Activated CD4-positive, alpha-beta T cell treated with anti-CD3 and anti-CD28 coated beads for 36 hours (primary cell): ENCODE results near the gene CENPV. TPM values are rescaled to one million over a fixed set of nuclear protein-coding genes. Genes with fewer than 3 reads are reported as not detected.
"Not testable (repeated sequence)": the region's sequence is repeated elsewhere in the genome, so short reads cannot be mapped to it uniquely, and the experiment has no call there.

Experiments used
- ATAC-seq: fragments of 200-7000 bp; cut with Tn5 transposase; one replicate; pipeline ENCODE4 v1.10.0; 2021; ENCODE audit warnings: mild to moderate bottlenecking, moderate library complexity
- CTCF ChIA-PET: fragments of 350-600 bp; sonication (Branson Sonifier 250); formaldehyde crosslinking; loops from one replicate; lab custom pipeline; 2021; ENCODE audit warnings: antibody characterized with exemption; lab: Charles Lee
- POLR2A ChIA-PET: fragments of 350-600 bp; sonication (Branson Sonifier 250); formaldehyde crosslinking; loops from one replicate; lab custom pipeline; 2021; ENCODE audit warnings: antibody characterized with exemption, inconsistent platforms; lab: Charles Lee
- DNase-seq: peaks from one replicate; pipeline ENCODE4 v3.0.0-alpha.2; 2020
- H3K27ac Mint-ChIP-seq: one replicate; pipeline ENCODE4 v1.8.0; 2021; ENCODE audit warnings: mixed read lengths
- H3K27me3 Mint-ChIP-seq: one replicate; pipeline ENCODE4 v1.8.0; 2021; ENCODE audit warnings: mixed read lengths
- H3K36me3 Mint-ChIP-seq: one replicate; pipeline ENCODE4 v1.8.0; 2021; ENCODE audit warnings: low read depth, mixed read lengths
- H3K4me1 Mint-ChIP-seq: one replicate; pipeline ENCODE4 v1.8.0; 2021; ENCODE audit warnings: mixed read lengths
- H3K4me3 Mint-ChIP-seq: one replicate; pipeline ENCODE4 v1.8.0; 2021; ENCODE audit warnings: mild to moderate bottlenecking, moderate library complexity, mixed read lengths
- H3K9me3 Mint-ChIP-seq: one replicate; pipeline ENCODE4 v1.8.0; 2021; ENCODE audit warnings: low read depth, mixed read lengths
- intact Hi-C, 2 experiments: fragments of 100-400 bp; cut with DNase I in 1 of 2; cut with micrococcal nuclease in 1 of 2; formaldehyde crosslinking; loops; one replicate each; pipeline versions ENCODE4 v1.14.2 to v1.15.1; 2022 to 2024; cut with DNase I, micrococcal nuclease
- total RNA-seq, 2 experiments: library from RNA; stranded (reverse); gene quantifications; one replicate each; pipeline ENCODE4 v1.2.3, GENCODE V29; 2021

CENPV gene
- total RNA-seq, 2 experiments from 2014 or later: 100 to 132 TPM

DNA sequence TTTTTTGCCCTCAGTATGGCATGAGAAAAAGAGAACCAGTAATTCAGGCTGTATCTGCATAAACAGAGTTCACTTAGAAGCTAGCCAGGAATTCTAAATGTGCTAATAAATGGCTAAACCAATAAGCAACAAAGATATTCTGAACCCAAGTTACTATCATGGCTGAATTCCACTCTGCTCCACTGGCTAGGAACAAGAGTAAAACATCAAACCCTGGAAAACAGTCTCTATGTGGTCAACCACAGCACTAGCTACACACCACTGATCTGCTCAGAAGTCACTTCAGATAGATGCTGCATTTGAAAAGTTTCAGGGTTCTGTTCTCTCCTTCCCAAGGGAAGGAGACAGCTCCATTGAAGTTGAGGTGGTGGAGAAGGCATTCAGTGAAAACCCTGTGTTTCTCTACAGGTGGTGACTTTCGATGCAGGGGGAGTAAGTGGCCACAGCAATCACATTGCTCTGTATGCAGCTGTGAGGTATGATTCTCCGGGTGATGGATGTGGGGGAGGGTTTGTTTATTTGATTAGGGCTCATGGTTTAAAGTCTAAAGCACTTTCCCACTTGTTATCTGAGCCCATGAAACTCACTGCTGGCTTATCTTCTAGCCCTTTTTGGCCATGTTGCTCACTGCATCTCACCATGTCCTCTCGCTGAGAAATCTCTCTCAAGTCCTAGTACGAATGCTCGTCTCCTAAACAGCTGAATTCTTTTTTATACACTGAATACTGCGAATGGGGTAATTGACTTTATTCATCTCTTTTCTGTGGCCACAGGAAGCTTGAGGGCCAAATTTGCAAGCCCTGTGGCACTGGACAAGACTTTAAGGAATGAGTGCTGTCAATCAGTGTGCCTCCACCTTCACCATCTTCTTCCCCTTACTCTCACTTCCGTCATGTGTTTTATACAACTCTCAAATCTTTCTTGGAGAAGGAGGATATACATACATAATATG, 39.9 kb downstream of the CENPV start:
- intact Hi-C loops: no loop called here
- no peak overlapping the region for H3K4me3 Mint-ChIP-seq
- H3K27ac Mint-ChIP-seq: no peak overlapping the region
- H3K36me3 Mint-ChIP-seq: peaks cover 20% of the 10 kb centered on the region
- POLR2A ChIA-PET: no interaction called here
- H3K27me3 Mint-ChIP-seq: no peaks in the 10 kb centered on the region
- CTCF ChIA-PET: interaction anchor here (0.6 to 0.7 kb wide), 2 partner anchors 105 to 194 kb away, joined by 3 read pairs; no protein-coding TSS in a partner anchor
- no peaks in the 10 kb centered on the region for H3K9me3 Mint-ChIP-seq
- H3K4me1 Mint-ChIP-seq: peaks cover 5% of the 10 kb centered on the region
- ATAC-seq (no peak), DNase-seq (no peak)

- POLR2A ChIA-PET, CTCF ChIA-PET, H3K9me3 Mint-ChIP-seq, H3K27me3 Mint-ChIP-seq, intact Hi-C loops, H3K4me1 Mint-ChIP-seq, H3K27ac Mint-ChIP-seq, H3K4me3 Mint-ChIP-seq, DNase-seq, ATAC-seq: not testable (repeated sequence)
- peaks cover 18% of the 10 kb centered on the region for H3K36me3 Mint-ChIP-seq
Observed at GRCh38 chr17:16312061-16312460, 41.2 kb downstream of the CENPV start.

DNA sequence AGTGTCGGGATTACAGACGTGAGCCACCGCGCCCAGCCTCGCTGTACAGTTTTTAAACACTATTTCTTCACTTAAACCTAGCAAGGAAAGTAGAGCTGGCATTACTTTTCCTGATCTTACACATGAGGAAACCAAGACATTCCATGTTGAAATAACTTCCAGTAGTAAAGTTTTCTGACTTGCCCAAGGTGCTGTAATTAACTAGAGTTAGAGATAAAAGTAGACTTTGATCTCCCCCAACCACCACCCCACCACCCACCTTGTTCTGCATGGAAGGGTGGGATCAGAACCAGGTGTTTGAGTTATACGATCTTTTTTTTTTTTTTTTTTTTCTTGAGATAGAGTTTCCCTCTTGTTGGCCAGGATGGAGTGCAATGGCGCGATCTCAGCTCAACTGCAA, 47.1 kb downstream of the CENPV start:
- Mint-ChIP-seq H3K9me3 (no peaks in the 10 kb centered on the region), H3K27ac (no peak overlapping the region), H3K4me3 (no peak overlapping the region), H3K36me3 (peaks cover 7% of the 10 kb centered on the region), H3K4me1 (peaks cover 5% of the 10 kb centered on the region), H3K27me3 (no peaks in the 10 kb centered on the region)
- intact Hi-C loops: no loop called here
- no peak for ATAC-seq
- CTCF ChIA-PET: interaction anchor here (0.7 to 1.4 kb wide), 3 partner anchors 8 to 61 kb away, joined by 3 read pairs; no protein-coding TSS in a partner anchor
- POLR2A ChIA-PET: interaction anchor here (0.6 to 0.7 kb wide), 2 partner anchors 12 to 302 kb away, joined by 3 read pairs; no protein-coding TSS in a partner anchor
- no peak for DNase-seq

DNA sequence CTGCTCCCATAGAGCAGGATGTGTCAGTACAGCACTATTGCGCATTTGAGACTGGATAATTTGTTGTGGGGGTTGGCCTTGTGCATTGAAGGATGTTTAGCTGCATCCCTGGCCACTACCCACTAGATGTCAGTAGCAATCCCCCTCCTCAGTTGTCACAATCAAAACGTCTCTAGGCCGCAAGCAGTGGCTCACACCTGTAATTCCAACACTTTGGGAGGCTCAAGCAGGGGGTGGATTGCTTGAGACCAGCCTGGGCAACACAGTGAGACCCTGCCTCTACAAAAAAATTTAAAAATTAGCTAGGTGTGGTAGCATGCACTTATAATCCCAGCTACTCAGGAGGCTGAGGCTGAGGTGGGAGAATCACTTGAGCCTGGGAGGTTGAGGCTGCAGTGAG, 48.4 kb downstream of the CENPV start:
- Mint-ChIP-seq H3K36me3 (peaks cover 3% of the 10 kb centered on the region), H3K9me3 (no peaks in the 10 kb centered on the region), H3K27ac (no peak overlapping the region), H3K27me3 (no peaks in the 10 kb centered on the region), H3K4me3 (no peak overlapping the region), H3K4me1 (no peaks in the 10 kb centered on the region)
- intact Hi-C loops: no loop called here
- CTCF ChIA-PET: interaction anchor here (0.6 to 1.9 kb wide), 7 partner anchors 9 to 243 kb away, joined by 3 to 4 read pairs (median 3); no protein-coding TSS in a partner anchor
- ATAC-seq (peak; percentile 79), DNase-seq (peak; percentile 32)
- POLR2A ChIA-PET: no interaction called here

GRCh38 chr17:16302856-16303255, 50.4 kb downstream of the CENPV start:
- H3K4me1 Mint-ChIP-seq: peaks cover 6% of the 10 kb centered on the region
- DNase-seq (no peak), ATAC-seq (no peak)
- POLR2A ChIA-PET: no interaction called here
- no peaks in the 10 kb centered on the region for H3K9me3 Mint-ChIP-seq
- intact Hi-C loops: no loop called here
- H3K4me3 Mint-ChIP-seq: no peak overlapping the region
- no peak overlapping the region for H3K27ac Mint-ChIP-seq
- no peaks in the 10 kb centered on the region for H3K27me3 Mint-ChIP-seq
- CTCF ChIA-PET: interaction anchor here (0.7 to 1.0 kb wide), 3 partner anchors 9 to 1052 kb away, joined by 3 read pairs; no protein-coding TSS in a partner anchor
- no peaks in the 10 kb centered on the region for H3K36me3 Mint-ChIP-seq

GRCh38 chr17:16301963-16302855, 51.1 kb downstream of the CENPV start:
- no peak overlapping the region for H3K4me3 Mint-ChIP-seq
- H3K9me3 Mint-ChIP-seq: no peaks in the 10 kb centered on the region
- ATAC-seq (no peak), DNase-seq (no peak)
- ChIA-PET POLR2A (no interaction called here), CTCF (interaction anchor here (0.7 kb wide), 1 partner anchor 8 kb away, joined by 3 read pairs; no protein-coding TSS in a partner anchor)
- H3K27ac Mint-ChIP-seq: no peak overlapping the region
- peaks cover 12% of the 10 kb centered on the region for H3K4me1 Mint-ChIP-seq
- H3K36me3 Mint-ChIP-seq: no peaks in the 10 kb centered on the region
- intact Hi-C loops: no loop called here
- H3K27me3 Mint-ChIP-seq: no peaks in the 10 kb centered on the region

- no peak for DNase-seq
- Mint-ChIP-seq H3K27ac (no peak overlapping the region), H3K4me3 (no peak overlapping the region), H3K36me3 (peaks cover 2% of the 10 kb centered on the region), H3K27me3 (no peaks in the 10 kb centered on the region), H3K9me3 (no peaks in the 10 kb centered on the region), H3K4me1 (peaks cover 20% of the 10 kb centered on the region)
- intact Hi-C loops: no loop called here
- CTCF ChIA-PET: interaction anchor here (1.4 kb wide), 1 partner anchor 10 kb away, joined by 4 read pairs; no protein-coding TSS in a partner anchor
- POLR2A ChIA-PET: no interaction called here
- no peak for ATAC-seq
Observed at GRCh38 chr17:16300554-16300953, 52.7 kb downstream of the CENPV start.

- Mint-ChIP-seq H3K27ac (no peak overlapping the region), H3K4me1 (peaks cover 20% of the 10 kb centered on the region), H3K9me3 (no peaks in the 10 kb centered on the region), H3K4me3 (no peak overlapping the region), H3K27me3 (no peaks in the 10 kb centered on the region), H3K36me3 (peaks cover 2% of the 10 kb centered on the region)
- ChIA-PET CTCF (interaction anchor here (0.9 to 2.0 kb wide), 2 partner anchors 8 to 9 kb away, joined by 3 to 4 read pairs; no protein-coding TSS in a partner anchor), POLR2A (no interaction called here)
- intact Hi-C loops: no loop called here
- DNase-seq: no peak
- no peak for ATAC-seq
Observed at GRCh38 chr17:16298140-16298662, 55.1 kb downstream of the CENPV start.

GRCh38 chr17:16297367-16298139, 55.7 kb downstream of the CENPV start:
- POLR2A ChIA-PET: no interaction called here
- intact Hi-C loops: no loop called here
- no peak overlapping the region for H3K27ac Mint-ChIP-seq

DNA sequence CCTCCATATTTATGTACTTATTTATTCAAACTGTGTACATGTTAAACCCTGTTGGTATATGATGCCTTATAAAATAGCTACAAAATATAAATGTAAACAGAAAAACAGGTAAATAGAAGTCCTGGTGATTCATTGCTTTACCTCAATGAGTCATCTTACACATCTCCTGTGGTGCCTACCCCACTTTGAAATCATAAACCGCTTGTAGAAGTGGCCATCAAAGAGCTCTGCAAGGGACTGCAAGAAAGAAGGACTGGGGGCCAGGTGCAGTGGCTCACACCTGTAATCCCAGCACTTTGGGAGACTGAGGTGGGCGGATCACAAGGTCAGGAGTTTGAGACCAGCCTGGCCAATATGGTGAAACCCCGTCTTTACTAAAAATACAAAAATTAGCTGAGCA, 57.2 kb downstream of the CENPV start:
- H3K27ac Mint-ChIP-seq, H3K36me3 Mint-ChIP-seq, H3K9me3 Mint-ChIP-seq, POLR2A ChIA-PET, DNase-seq, intact Hi-C loops, H3K27me3 Mint-ChIP-seq, H3K4me3 Mint-ChIP-seq: not testable (repeated sequence)
- H3K4me1 Mint-ChIP-seq: peaks cover 20% of the 10 kb centered on the region
- CTCF ChIA-PET: interaction anchor here (0.7 to 1.1 kb wide), 3 partner anchors 8 to 172 kb away, joined by 3 to 4 read pairs (median 3); no protein-coding TSS in a partner anchor
- peak; percentile 47 for ATAC-seq

More at GRCh38 chr17:16297367-16298139, 55.7 kb downstream of the CENPV start:
- Mint-ChIP-seq H3K4me1 (peaks cover 20% of the 10 kb centered on the region), H3K9me3 (no peaks in the 10 kb centered on the region), H3K4me3 (no peak overlapping the region), H3K36me3 (peaks cover 2% of the 10 kb centered on the region), H3K27me3 (no peaks in the 10 kb centered on the region)
- ATAC-seq (no peak), DNase-seq (no peak)
- CTCF ChIA-PET: interaction anchor here (0.9 to 2.0 kb wide), 2 partner anchors 8 to 9 kb away, joined by 3 to 4 read pairs; no protein-coding TSS in a partner anchor
